Measurements from ENCODE around the gene PTPN4.

DNA sequence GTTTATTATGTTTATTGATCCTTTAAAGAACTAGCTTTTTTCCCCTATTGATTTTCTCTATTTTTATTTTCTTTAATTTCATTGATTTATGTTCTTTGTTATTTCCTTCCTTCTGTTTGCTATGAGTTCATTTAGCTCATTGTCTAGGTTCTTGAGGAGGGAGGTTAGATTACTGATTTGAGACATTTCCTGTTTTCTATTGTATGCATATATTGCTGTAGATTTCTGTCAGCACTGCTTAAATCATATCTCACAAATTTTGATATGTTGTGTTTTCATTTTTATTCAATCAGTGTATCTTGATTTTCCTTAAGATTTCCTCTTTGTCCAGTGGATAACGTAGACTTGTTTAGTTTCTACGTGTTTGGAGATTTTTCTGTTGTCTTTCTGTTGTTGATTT, 43.4 kb downstream of the PTPN4 start:
- TF ChIP-seq, protein P1, sequence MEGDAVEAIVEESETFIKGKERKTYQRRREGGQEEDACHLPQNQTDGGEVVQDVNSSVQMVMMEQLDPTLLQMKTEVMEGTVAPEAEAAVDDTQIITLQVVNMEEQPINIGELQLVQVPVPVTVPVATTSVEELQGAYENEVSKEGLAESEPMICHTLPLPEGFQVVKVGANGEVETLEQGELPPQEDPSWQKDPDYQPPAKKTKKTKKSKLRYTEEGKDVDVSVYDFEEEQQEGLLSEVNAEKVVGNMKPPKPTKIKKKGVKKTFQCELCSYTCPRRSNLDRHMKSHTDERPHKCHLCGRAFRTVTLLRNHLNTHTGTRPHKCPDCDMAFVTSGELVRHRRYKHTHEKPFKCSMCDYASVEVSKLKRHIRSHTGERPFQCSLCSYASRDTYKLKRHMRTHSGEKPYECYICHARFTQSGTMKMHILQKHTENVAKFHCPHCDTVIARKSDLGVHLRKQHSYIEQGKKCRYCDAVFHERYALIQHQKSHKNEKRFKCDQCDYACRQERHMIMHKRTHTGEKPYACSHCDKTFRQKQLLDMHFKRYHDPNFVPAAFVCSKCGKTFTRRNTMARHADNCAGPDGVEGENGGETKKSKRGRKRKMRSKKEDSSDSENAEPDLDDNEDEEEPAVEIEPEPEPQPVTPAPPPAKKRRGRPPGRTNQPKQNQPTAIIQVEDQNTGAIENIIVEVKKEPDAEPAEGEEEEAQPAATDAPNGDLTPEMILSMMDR (conservative IDR thresholded peaks at IDR 0.05; ENCODE audit: low read depth, low read length) = no peak
- TF ChIP-seq EZH2 (IDR thresholded peaks at IDR 0.05; ENCODE audit: borderline replicate concordance, low read depth, low read length, poor library complexity, severe bottlenecking) = no peak

Measured in A673 (cell line).